IPS-NIHi11 (cell line): Measurements from ENCODE around the gene USP5.

Experiments
- DNase-seq: peaks from one replicate; pipeline ENCODE4 v3.0.0; 2012; ENCODE audit warnings: mixed read lengths, low spot score

USP5 gene

DNA sequence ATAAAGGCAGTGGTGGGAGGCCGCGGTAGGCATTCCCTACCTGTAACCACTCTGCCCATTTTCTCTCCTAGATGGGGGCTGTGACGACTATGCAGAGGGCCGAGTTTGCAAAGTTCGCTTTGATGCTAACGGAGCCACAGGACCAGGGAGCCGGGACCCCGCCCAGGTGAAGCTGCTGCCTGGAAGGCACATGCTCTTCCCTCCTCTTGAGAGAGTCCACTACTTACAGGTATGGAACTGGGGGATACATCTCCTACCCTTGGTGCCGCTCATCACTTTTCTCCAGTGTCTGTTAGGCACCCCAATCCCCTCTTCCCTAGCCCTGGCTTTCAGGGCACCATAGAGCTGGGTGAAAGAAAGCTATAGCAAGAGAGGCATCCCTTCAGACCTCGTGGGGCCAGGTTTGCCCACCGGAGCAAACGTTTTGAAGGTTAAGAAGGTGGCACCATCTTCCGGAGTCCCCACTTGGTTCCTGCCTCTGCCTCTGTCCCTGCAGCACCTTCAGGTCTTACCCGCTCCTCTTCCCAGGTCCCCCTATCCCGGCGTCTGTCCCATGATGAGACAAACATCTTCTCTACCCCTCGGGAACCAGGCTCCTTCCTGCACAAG lies 25.7 kb upstream of the USP5 start:
- no peak for DNase-seq

DNA sequence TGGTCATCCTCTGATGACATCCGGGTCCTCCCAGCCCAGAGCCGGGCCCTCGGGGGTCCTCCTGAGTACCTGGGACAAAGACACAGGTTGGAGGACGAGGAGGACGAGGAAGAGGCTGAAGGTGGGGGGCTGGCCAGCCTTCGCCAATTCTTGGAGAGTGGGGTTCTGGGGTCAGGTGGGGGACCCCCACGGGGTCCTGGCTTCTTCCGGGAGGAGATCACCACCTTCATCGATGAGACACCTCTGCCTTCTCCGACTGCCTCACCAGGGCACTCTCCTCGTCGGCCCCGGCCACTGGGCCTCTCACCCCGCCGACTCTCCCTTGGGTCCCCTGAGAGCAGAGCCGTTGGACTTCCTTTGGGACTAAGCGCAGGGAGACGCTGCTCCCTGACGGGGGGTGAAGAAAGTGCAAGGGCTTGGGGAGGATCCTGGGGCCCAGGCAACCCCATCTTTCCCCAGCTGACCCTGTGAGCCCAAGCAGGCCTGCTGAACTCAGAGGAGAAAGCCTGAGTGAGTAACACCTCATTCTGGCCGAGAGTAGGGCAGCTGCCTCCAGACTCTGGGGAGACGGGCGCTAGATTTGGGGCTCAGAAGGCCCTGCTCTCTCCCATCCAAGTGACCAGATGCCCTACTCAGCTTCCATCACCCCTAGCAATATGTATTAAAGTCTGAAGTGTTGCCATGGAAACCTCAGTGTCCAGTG lies 25.1 kb upstream of the USP5 start:
- DNase-seq = no peak

DNA sequence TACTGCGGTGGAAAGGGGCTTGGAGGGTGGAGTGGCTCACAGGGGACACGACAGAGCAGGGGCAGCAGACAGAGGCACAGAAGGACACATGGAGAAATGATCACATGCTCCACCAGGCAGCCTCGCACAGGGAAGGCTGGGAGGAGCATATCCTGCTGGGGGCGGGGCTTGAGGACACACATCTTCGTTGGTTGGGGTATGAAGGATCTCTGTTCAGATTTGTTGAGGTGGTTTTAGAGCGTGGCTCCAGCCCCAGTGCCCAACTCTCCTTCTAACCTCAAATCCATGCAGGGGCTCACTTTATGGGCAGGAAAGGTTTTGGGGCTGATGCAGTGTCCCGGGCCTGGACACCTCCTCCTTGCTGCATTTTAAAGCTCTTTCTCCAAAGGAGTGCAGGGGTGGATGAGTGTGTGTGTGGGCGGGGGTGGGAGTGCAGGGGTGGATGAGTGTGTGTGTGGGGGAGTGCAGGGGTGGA lies 24.5 kb upstream of the USP5 start:
- DNase-seq = peak; percentile 86

DNA sequence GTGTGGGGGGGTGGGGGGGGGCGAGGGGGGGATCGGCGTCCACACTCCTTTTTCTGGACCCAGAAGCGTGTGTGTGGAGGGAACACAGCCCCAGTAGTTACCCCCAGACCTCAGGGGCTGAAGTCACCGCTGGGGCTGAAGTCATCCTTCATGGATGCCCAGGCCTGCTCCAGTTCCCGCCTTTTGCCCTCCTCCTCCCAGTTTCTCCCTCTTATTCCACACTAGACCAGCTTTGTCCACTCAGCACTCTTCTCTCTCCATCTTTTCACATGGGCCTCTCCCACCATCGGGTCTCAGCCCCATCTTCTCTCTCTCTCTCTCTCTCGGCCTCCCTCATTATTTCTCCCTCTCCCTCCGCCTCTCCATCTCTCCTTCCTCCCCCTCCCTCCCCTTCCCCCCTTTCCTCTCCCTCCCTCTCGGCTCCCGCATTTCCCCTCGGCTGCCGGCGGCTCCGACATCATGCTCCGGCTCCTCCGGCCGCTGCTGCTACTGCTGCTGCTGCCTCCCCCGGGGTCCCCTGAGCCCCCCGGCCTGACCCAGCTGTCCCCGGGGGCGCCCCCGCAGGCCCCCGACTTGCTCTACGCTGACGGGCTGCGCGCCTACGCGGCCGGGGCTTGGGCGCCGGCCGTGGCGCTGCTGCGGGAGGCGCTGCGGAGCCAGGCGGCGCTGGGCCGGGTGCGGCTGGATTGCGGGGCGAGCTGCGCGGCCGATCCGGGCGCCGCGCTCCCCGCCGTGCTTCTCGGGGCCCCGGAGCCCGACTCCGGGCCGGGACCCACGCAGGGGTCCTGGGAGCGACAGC lies 23.8 kb upstream of the USP5 start, which contains the start of gene P3H3:
Gene P3H3 (plus strand): TSS at position 426 of the 799 bp plus-strand sequence. CDS start 34 bp downstream, at position 460.
- peak; percentile 68 for DNase-seq

DNA sequence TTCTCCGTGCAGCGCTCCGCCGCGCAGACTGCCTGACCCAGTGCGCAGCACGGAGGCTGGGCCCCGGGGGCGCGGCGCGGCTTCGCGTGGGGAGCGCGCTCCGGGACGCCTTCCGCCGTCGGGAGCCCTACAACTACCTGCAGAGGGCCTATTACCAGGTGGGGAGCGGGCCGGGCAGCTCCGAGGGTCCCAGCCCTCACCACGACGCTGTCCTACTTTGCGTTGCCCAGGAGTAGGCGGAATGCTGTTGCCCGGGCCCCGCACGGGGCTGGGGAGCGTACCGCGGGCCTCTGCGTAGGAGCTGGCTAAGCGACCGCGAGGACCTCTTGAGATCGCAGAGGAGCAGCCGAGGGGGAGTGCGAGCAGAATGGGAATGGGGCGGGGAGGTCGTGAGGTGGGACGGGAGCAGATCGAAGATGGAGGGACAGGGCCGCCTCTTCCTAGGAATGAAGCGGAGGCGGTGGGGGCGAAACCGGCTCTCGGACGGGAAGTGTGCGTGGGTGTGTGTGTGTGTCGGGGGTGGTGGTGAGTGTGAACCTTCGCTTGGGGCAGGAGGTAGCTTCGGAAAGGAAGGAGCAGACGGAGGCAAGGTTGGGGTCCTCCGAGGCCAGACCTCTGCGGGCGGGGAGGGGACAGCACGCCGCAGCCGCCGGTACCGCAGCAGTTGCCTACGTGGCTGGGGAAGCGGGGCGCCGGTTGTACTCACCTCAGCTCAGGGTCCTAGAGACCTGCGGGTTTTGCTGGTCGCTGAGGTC lies 23.0 kb upstream of the USP5 start:
- peak; percentile 79 for DNase-seq

DNA sequence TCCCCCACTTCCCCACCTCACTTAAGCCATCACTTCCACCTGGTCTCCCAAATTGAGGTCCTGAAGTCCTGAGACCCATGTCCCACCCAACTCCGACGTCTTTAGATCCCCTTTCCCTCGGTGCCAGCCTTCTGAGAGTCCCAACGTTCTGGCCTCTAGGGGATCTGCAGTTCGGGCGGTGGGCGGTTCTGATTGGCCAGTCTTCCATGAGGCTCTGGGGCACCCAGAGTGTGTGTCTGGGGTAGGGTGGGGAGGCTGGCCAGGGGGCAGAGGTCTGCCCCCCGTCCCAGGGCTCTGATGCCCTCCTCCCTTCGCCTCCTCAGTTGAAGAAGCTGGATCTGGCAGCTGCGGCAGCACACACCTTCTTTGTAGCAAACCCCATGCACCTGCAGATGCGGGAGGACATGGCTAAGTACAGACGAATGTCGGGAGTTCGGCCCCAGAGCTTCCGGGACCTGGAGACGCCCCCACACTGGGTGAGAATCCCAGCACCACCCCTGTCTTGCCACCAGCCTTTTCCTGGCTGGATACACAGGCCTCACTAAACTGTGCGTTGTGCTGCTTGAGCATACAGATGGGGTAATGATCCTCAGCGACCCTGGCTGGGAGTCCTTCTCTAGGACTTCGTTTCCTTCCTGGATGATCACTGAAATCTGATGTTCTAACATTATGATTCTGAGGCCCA lies 22.3 kb upstream of the USP5 start:
- peak; percentile 59 for DNase-seq

DNA sequence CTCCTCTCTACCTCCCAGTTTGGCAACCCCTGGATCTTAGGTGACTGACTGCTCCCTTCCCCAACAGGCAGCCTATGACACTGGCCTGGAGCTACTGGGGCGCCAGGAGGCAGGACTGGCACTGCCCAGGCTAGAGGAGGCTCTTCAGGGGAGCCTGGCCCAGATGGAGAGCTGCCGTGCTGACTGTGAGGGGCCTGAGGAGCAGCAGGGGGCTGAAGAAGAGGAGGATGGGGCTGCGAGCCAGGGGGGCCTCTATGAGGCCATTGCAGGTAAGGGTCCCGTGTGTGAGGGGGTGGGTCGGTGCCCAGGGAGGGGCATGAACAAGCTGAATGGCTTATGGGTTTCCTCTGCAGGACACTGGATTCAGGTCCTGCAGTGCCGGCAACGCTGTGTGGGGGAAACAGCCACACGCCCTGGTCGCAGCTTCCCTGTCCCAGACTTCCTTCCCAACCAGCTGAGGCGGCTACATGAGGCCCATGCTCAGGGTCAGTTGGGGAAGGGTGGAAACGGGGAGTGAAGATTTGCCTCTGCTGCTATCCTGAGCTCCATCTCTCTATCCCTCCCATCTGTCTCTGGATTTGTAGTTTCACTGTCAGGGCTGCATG lies 21.6 kb upstream of the USP5 start:
- DNase-seq = no peak

DNA sequence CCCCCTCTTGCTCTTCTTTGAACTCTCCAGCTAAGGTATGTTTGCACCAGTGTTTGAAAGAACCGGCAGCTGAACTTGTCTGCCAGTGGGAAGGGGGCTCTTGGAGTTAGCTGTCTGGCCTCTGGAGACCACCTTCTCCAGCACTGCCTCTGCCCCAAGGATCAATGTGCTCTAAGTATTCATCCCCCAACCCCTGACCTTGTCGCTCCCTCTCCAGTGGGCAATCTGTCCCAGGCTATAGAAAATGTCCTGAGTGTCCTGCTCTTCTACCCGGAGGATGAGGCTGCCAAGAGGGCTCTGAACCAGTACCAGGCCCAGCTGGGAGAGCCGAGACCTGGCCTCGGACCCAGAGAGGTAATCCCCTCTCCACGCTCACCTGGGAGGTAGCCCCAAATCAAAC lies 21.0 kb upstream of the USP5 start:
- DNase-seq = no peak

DNA sequence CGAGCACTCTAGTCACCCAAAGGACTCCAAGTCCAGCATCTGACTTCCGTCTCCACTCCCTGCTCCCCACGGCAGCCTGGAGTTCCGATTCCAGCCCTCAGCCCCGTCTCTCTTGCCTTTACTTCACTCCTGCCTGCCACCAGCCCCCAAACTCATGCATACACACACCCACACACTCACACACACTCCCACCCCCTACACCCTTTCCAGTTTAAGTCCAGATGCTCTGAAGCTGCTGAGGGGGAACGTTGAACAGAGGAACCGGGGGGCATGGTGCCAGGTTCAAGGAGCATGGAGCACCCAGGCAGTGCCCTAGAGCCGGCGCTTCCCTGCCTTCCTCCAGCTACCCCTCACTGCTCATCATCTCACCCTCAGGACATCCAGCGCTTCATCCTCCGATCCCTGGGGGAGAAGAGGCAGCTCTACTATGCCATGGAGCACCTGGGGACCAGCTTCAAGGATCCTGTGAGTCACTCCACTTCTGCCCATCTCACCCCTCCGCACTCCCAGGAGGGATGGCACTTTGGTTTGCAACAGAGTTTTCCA lies 20.4 kb upstream of the USP5 start:
- no peak for DNase-seq

DNA sequence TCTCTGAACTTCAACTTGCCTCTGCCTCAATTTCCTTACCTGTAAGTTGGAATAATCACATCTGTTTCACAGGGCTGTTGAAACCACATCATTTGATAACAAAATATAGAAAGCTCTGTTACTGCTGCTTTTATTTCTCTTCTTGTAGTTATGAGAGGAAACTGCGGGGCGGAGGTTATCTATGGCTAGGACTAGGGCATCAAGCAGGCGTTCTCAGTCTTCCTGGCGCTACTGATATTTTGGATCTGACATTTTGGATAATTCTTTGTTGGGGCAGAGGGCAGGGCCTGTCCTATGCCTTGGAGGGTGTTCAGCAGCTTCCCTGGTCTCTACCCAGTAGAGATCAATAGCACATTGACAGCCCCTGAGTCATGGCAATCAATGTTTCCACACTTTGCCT lies 19.8 kb upstream of the USP5 start:
- DNase-seq = no peak

DNA sequence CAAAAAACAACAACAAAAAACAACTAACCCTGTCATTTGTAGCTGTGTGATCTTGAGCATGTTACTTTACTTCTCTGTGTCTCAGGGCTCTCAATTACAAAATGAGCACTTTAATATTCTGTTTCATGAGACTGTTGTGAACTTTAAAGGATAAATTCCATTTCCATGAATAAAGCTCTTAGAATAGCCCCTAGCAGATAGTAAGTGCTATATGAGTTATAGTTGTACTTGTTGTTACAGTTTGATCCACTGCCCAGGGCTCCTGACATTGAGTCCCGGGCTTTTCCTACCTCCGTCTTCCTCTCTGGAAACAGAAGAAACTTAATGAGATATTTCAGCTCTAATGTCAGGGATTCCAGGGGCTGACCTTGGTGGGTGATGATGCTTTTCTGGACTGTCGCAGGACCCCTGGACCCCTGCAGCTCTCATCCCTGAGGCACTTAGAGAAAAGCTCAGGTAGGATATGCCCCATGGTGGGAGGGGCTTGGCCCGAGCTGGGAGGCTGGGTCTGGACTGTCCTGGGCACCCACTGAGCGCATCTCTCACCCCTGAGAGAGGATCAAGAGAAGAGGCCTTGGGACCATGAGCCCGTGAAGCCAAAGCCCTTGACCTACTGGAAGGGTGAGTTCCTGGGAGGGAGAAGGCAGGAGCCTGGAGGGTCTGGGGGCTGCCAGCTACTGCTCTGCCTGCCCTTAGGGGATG lies 18.6 kb upstream of the USP5 start:
- no peak for DNase-seq

DNA sequence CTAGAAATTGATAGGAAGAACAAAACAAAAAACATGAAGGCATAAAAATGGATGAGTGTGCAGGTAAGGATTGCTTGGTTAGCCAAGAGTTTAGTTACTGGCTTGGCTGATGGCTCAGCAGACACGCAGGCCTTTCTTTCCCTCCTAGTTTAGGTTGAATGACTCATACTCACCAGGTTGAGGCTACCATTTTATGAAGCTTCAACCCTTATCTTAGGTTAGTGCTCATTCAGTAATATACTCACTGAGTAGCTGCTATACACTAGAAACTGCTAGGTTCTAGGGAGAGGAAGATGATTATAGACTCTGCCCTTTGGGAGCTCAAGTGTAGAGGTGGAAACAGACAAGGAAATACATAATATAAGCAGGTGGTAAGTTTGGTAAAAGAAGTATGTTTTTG lies 17.7 kb upstream of the USP5 start:
- no peak for DNase-seq

DNA sequence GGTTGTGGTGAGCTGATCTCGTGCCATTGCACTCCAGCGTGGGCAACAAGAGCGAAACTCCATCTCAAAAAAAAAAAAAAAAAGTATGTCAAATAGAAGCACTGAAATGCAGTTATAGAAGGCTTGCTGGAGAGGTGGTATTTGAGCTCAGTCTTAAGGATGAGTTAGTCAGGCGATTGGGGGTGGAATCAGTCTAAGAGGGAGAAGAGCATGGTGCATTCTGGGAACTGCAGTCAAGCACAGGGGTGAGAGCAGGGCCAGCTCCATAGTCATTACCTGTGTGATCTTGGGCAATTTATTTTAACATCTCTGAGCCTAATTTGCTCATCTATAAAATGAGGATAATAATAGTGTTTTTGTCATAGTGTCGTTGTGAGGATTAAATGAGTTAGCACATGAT lies 17.1 kb upstream of the USP5 start:
- DNase-seq = no peak

DNA sequence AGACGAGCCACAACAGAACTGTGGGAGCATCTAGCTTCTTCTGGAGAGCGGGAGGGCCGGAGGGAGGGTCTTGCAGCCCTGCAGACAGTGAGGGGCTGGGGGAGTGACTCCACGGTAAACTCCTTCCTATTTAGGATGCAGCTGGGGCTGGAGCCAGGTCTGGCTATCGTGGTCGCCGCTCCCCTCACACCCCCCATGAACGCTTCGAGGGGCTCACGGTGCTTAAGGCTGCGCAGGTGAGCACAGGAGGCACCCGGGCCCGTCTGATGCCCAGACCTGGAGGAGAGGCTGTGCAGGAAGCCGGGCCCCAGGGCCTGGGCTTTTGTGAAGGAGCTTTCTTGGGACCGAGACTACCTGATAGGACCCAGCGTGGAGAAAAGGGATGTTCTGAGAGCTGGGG lies 15.1 kb upstream of the USP5 start:
- DNase-seq = no peak

DNA sequence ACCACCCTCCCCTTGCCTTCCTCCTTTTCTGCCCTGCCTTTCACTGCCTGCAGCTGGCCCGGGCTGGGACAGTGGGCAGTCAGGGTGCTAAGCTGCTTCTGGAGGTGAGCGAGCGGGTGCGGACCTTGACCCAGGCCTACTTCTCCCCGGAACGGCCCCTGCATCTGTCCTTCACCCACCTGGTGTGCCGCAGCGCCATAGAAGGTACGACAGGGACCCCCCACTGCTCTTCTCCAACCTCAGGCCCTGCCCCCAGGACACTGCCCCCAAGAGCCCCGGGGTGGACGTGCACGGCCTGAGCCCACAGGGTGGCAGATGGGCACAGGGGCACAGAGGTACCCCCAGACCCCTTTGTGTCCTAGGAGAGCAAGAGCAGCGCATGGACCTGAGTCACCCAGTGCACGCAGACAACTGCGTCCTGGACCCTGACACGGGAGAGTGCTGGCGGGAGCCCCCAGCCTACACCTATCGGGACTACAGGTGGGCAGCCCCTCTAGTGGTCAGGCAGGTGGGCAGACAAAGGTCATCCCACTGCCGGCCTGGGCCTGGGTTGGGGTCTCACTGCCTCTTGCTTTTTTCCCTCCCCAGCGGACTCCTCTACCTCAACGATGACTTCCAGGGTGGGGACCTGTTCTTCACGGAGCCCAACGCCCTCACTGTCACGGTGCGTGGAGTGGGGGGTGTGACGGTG lies 14.4 kb upstream of the USP5 start:
- DNase-seq = no peak

DNA sequence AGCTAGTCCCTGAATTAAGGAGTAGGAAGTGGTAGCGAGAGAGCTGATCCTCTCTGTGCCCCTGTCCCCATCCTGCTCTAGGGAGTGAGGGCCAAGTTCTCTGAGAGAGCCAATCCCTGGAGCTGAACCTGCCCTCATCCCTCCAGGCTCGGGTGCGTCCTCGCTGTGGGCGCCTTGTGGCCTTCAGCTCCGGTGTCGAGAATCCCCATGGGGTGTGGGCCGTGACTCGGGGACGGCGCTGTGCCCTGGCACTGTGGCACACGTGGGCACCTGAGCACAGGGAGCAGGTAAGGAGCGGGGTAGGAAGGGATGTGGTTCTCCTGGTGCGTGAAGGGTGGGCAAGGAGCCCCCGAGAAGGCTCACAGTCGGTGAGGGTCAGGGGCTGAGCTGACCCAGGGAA lies 13.1 kb upstream of the USP5 start:
- no peak for DNase-seq

DNA sequence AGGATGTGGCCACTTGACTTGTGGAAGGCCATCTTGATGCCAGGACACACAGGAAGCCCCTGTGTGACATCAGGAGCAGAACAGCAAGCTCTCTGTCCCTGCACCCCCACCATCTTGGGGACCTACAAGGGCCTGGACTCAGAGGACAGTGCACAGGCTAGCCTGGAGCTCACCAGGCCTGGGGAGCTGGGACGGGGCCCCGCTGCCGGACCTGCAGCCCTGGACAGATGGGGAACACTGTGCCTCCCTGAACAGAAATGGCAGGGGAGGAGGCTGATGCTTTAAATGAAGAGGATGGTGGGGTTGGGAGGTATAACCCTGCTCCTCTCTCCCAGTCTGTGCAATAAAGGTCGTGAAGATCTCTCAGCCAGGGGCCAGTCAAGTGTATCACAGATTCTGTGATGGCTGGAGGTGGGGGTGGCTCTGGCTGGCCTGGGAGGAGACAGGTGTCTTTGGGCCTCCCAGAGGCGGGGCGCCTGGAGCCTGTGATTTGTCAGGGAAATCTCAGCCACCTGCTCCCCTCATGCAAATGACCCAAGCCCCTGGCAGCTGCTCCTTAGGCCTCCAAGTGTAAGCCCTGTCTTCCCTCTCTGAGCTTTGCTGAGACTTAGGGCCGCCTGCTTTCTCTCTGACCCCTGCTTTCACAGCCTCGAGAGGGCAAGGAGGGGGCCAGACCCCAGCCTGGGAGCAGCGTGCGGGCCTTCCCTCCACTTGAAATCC lies 12.3 kb upstream of the USP5 start:
- peak; percentile 63 for DNase-seq

DNA sequence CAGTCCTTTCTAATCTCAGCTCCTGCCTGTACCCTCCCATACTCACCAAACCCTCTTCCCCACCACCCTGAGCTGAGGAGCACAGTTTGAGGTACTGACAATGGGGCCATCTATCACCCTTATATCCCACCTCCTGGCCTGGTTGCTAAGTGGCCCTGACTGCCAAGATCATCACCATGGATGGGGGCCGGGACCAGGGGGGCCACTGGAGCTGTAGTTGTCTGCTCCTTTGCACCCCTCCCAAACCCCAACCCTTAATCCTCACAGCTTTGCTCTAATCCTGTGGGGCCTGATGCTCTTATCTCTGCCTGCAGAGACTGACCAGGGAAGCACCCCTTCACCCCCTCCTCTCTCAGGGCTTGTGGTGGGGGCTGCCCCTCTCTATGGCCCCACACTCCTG lies 11.6 kb upstream of the USP5 start:
- DNase-seq = no peak
